GM21515 (cell line): ENCODE measurements around the gene ZNF664.

Experiments used
- ATAC-seq: cut with Tn5 transposase; IDR thresholded peaks from one replicate; pipeline ENCODE4 v1.9.1; 2021; ENCODE audit not compliant: unreplicated experiment

ZNF664 gene

GRCh38 chr12:124030510-124030909, 57.5 kb downstream of the ZNF664 start:
- ATAC-seq, result no peak

- ATAC-seq, result no peak
Measured at GRCh38 chr12:124031058-124031457, 58.0 kb downstream of the ZNF664 start.

- ATAC-seq, result no peak
Measured at GRCh38 chr12:124032265-124032886, 59.4 kb downstream of the ZNF664 start.

GRCh38 chr12:124033859-124034258, 60.8 kb downstream of the ZNF664 start:
- ATAC-seq, result no peak

GRCh38 chr12:124034297-124034696, 61.3 kb downstream of the ZNF664 start:
- no peak for ATAC-seq

GRCh38 chr12:124035163-124035562, 62.1 kb downstream of the ZNF664 start:
- no peak for ATAC-seq

- ATAC-seq, result no peak
Measured at GRCh38 chr12:124036171-124036598, 63.2 kb downstream of the ZNF664 start.

- ATAC-seq, result no peak
Measured at GRCh38 chr12:124036657-124037109, 63.7 kb downstream of the ZNF664 start.

- ATAC-seq, result no peak
Measured at GRCh38 chr12:124037331-124037730, 64.3 kb downstream of the ZNF664 start.

GRCh38 chr12:124039276-124039675, 66.3 kb downstream of the ZNF664 start:
- no peak for ATAC-seq

- no peak for ATAC-seq
Measured at GRCh38 chr12:124040291-124040690, 67.3 kb downstream of the ZNF664 start.

- no peak for ATAC-seq
Measured at GRCh38 chr12:124040737-124041136, 67.7 kb downstream of the ZNF664 start.

GRCh38 chr12:124041907-124042306, 68.9 kb downstream of the ZNF664 start:
- ATAC-seq, result no peak

GRCh38 chr12:124044021-124044420, 71.0 kb downstream of the ZNF664 start:
- no peak for ATAC-seq

- no peak for ATAC-seq
Measured at GRCh38 chr12:124044809-124045321, 71.8 kb downstream of the ZNF664 start.

- ATAC-seq, result no peak
Measured at GRCh38 chr12:124045671-124046455, 72.8 kb downstream of the ZNF664 start.

- no peak for ATAC-seq
Measured at GRCh38 chr12:124046456-124046740, 73.4 kb downstream of the ZNF664 start.

GRCh38 chr12:124047045-124047566, 74.1 kb downstream of the ZNF664 start:
- ATAC-seq, result no peak

- no peak for ATAC-seq
Measured at GRCh38 chr12:124049451-124050094, 76.6 kb downstream of the ZNF664 start.

GRCh38 chr12:124053851-124054250, 80.8 kb downstream of the ZNF664 start:
- ATAC-seq, result no peak

- no peak for ATAC-seq
Measured at GRCh38 chr12:124055066-124055465, 82.1 kb downstream of the ZNF664 start.

GRCh38 chr12:124057691-124058090, 84.7 kb downstream of the ZNF664 start:
- ATAC-seq, result no peak
